ENCODE data around the gene MSANTD2. TPM values are rescaled to one million over a fixed set of nuclear protein-coding genes. Genes with fewer than 3 reads are reported as not detected.

Gene MSANTD2
- total RNA-seq, 4 donors from 2014 or later, result 19.8 to 32.8 (median 23.5) TPM

- no peak overlapping the region for H3K27ac ChIP-seq
- no peak overlapping the region for H3K4me3 ChIP-seq
- no peaks in the 10 kb centered on the region for H3K9me3 ChIP-seq
- DNase-seq (ENCODE audit: low spot score in 2 of 2), result no peak
- H3K27me3 ChIP-seq, result peaks cover 0 to 24% of the 10 kb centered on the region in 2 donors
- no peak for TF ChIP-seq POLR2A (IDR thresholded peaks at IDR 0.05)
- no peak for TF ChIP-seq CTCF (IDR thresholded peaks at IDR 0.05)
- TF ChIP-seq EP300 (IDR thresholded peaks at IDR 0.05), result no peak
- WGBS, 2 donors, result 95 to 96% methylated on average over 2 of the region's 2 CpGs
- H3K36me3 ChIP-seq, result peaks cover 0 to 53% (median 6%) of the 10 kb centered on the region in 3 donors
- H3K4me1 ChIP-seq, result peaks cover 0 to 21% (median 6%) of the 10 kb centered on the region in 4 donors
Measured at GRCh38 chr11:124766156-124766555, 34.0 kb downstream of the MSANTD2 start.

- peak; percentile 65 to 87 for DNase-seq (ENCODE audit: low spot score in 2 of 2)
- peak overlapping the region; percentile 28 to 55 (median 38) for H3K4me3 ChIP-seq
Measured at GRCh38 chr11:124763156-124763947, 36.9 kb downstream of the MSANTD2 start.

GRCh38 chr11:124762624-124763155, 37.5 kb downstream of the MSANTD2 start:
- Histone ChIP-seq H3K4me1 (peaks cover 0 to 51% (median 33%) of the 10 kb centered on the region in 4 donors), H3K36me3 (peaks cover 0 to 33% (median 5%) of the 10 kb centered on the region in 3 donors), H3K27ac (peak overlapping the region in 1 of 4 donors; percentile 79), H3K27me3 (peaks cover 0 to 59% of the 10 kb centered on the region in 2 donors), H3K4me3 (peak overlapping the region; percentile 28 to 55 (median 38)), H3K9me3 (no peaks in the 10 kb centered on the region)
- WGBS, 2 donors, result 2% methylated on average over 40 to 42 of the region's 45 CpGs
- no peak for TF ChIP-seq CTCF (IDR thresholded peaks at IDR 0.05)
- TF ChIP-seq POLR2A (IDR thresholded peaks at IDR 0.05), result no peak
- no peak for TF ChIP-seq EP300 (IDR thresholded peaks at IDR 0.05)
- DNase-seq (ENCODE audit: low spot score in 2 of 2), result no peak

More at GRCh38 chr11:124763156-124763947, 36.9 kb downstream of the MSANTD2 start:
- Histone ChIP-seq H3K36me3 (peaks cover 0 to 36% (median 6%) of the 10 kb centered on the region in 3 donors), H3K27me3 (peaks cover 0 to 52% of the 10 kb centered on the region in 2 donors), H3K27ac (peak overlapping the region in 1 of 4 donors; percentile 79), H3K9me3 (no peaks in the 10 kb centered on the region), H3K4me1 (peaks cover 0 to 44% (median 28%) of the 10 kb centered on the region in 4 donors)
- TF ChIP-seq POLR2A (IDR thresholded peaks at IDR 0.05) (no peak), EP300 (IDR thresholded peaks at IDR 0.05) (peak in 1 of 2 donors; percentile 21), CTCF (IDR thresholded peaks at IDR 0.05) (peak; percentile 65 to 77 (median 73))
- WGBS, 2 donors, result 9% methylated on average over 21 of the region's 21 CpGs

- Histone ChIP-seq H3K4me3 (peak within 1 kb of the TSS; percentile 28 to 55 (median 38)), H3K4me1 (peaks cover 0 to 52% (median 33%) of the 10 kb centered on the region in 4 donors), H3K9me3 (no peaks in the 10 kb centered on the region), H3K27me3 (peaks cover 0 to 64% of the 10 kb centered on the region in 2 donors), H3K36me3 (peaks cover 0 to 28% (median 0%) of the 10 kb centered on the region in 3 donors), H3K27ac (peak within 1 kb of the TSS; percentile 46 to 79 (median 62))
- TF ChIP-seq EP300 (IDR thresholded peaks at IDR 0.05) (peak in 1 of 2 donors; percentile 10), CTCF (IDR thresholded peaks at IDR 0.05) (no peak)
- DNase-seq (ENCODE audit: low spot score in 2 of 2), result no peak
- WGBS, 2 donors, result 2% methylated on average over 8 to 53 of the region's 55 CpGs
Measured at GRCh38 chr11:124762105-124762623, 38.0 kb downstream of the MSANTD2 start, which contains the start of gene ESAM. Gene ESAM, minus strand, starts transcription at chr11:124762290. Its CDS starts 136 bp downstream, at chr11:124762154.
